Breast epithelium (tissue), 3 donors: ENCODE data around the gene HNRNPA0.
A peak's percentile ranks its signal among the peaks of the same experiment; 100 is the strongest.

ENCODE experiments used
- CTCF ChIP-seq, 3 donors: fragments of 450-650 bp; IDR thresholded peaks; one replicate each; pipeline ENCODE4 v1.5.1; 2016 to 2017; ENCODE audit warnings: antibody characterized with exemption in 3 of 3, mild to moderate bottlenecking in 3 of 3, moderate library complexity in 3 of 3
- POLR2A ChIP-seq: fragments of 450-650 bp; IDR thresholded peaks from one replicate; pipeline ENCODE4 v1.6.1; 2016; ENCODE audit warnings: antibody characterized with exemption, mild to moderate bottlenecking, moderate library complexity

GRCh38 chr5:137751869-137752491 lies 2.2 kb downstream of the HNRNPA0 start:
- TF ChIP-seq CTCF (IDR thresholded peaks at IDR 0.05) (peak; percentile 42 to 66 (median 56)), POLR2A (no peak)
